SJSA1 (cell line): Measurements from ENCODE around the gene OS9. TPM values are rescaled to one million over a fixed set of nuclear protein-coding genes. Genes with fewer than 3 reads are reported as not detected.
"Not testable (repeated sequence)": the region's sequence is repeated elsewhere in the genome, so short reads cannot be mapped to it uniquely, and the experiment has no call there.

Experiments used
- DNase-seq, 2 experiments: peaks; one replicate each; pipeline ENCODE4 v3.0.0-alpha.2; 2015 to 2020; ENCODE audit warnings: low spot score in 2 of 2, low read depth in 1 of 2
- H3K27ac ChIP-seq: fragments of 250-450 bp; sonication (Bioruptor Pico); 2 replicates; pipeline ENCODE4 v1.5.1; 2020; ENCODE audit warnings: mild to moderate bottlenecking, moderate library complexity
- H3K27me3 ChIP-seq: fragments of 250-450 bp; sonication (Bioruptor Pico); replicated peaks from 2 replicates; pipeline ENCODE4 v1.5.1; 2020; ENCODE audit warnings: mild to moderate bottlenecking, moderate library complexity
- H3K36me3 ChIP-seq: fragments of 250-450 bp; sonication (Bioruptor Pico); 2 replicates; pipeline ENCODE4 v1.5.1; 2020; ENCODE audit warnings: mild to moderate bottlenecking
- H3K4me1 ChIP-seq: fragments of 250-450 bp; sonication (Bioruptor Pico); replicated peaks from 2 replicates; pipeline ENCODE4 v1.6.1; 2021; ENCODE audit warnings: mild to moderate bottlenecking
- H3K4me3 ChIP-seq: fragments of 250-450 bp; sonication (Bioruptor Pico); 2 replicates; pipeline ENCODE4 v1.5.1; 2020; ENCODE audit warnings: mild to moderate bottlenecking
- H3K9me3 ChIP-seq: fragments of 250-450 bp; sonication (Bioruptor Pico); replicated peaks from 2 replicates; pipeline ENCODE4 v1.5.1; 2020; ENCODE audit warnings: mild to moderate bottlenecking
- total RNA-seq: library from RNA; depleted of rRNA; stranded (reverse); fragments of >200 nt; shearing (Covaris generic); gene quantifications from 2 replicates; pipeline ENCODE4 v1.2.3, GENCODE V29; 2014

The OS9 gene
- total RNA-seq, 1 experiment from 2014 or later: 4,436 TPM

- H3K27me3 ChIP-seq: peaks cover 81% of the 10 kb centered on the region
- no peak overlapping the region for H3K4me3 ChIP-seq
- peaks cover 25% of the 10 kb centered on the region for H3K9me3 ChIP-seq
- no peaks in the 10 kb centered on the region for H3K36me3 ChIP-seq
- H3K4me1 ChIP-seq: no peaks in the 10 kb centered on the region
- peak in 1 of 2 experiments; percentile 93 for DNase-seq
- H3K27ac ChIP-seq: no peak overlapping the region
Measured at GRCh38 chr12:57672801-57673200, 21.1 kb upstream of the OS9 start.

GRCh38 chr12:57674691-57675090 is 19.2 kb upstream of the OS9 start:
- Histone ChIP-seq H3K4me1 (no peaks in the 10 kb centered on the region), H3K4me3 (no peak overlapping the region), H3K9me3 (peaks cover 23% of the 10 kb centered on the region), H3K27me3 (peaks cover 72% of the 10 kb centered on the region), H3K27ac (no peak overlapping the region), H3K36me3 (no peaks in the 10 kb centered on the region)
- peak in 1 of 2 experiments; percentile 96 for DNase-seq

GRCh38 chr12:57677947-57678346 is 16.0 kb upstream of the OS9 start:
- Histone ChIP-seq H3K27me3 (peaks cover 52% of the 10 kb centered on the region), H3K9me3 (peaks cover 24% of the 10 kb centered on the region)
- not testable (repeated sequence) for H3K27ac ChIP-seq, H3K36me3 ChIP-seq, DNase-seq, H3K4me3 ChIP-seq, H3K4me1 ChIP-seq

- peaks cover 7% of the 10 kb centered on the region for H3K4me1 ChIP-seq
- no peak overlapping the region for H3K4me3 ChIP-seq
- H3K27ac ChIP-seq: no peak overlapping the region
- peaks cover 26% of the 10 kb centered on the region for H3K9me3 ChIP-seq
- peaks cover 48% of the 10 kb centered on the region for H3K27me3 ChIP-seq
- DNase-seq: peak in 1 of 2 experiments; percentile 88
- H3K36me3 ChIP-seq: no peaks in the 10 kb centered on the region
Measured at GRCh38 chr12:57679697-57680096, 14.2 kb upstream of the OS9 start.

GRCh38 chr12:57687862-57688261 is 6.1 kb upstream of the OS9 start:
- Histone ChIP-seq H3K9me3 (peaks cover 8% of the 10 kb centered on the region), H3K27me3 (peaks cover 70% of the 10 kb centered on the region), H3K27ac (no peak overlapping the region), H3K4me1 (no peaks in the 10 kb centered on the region), H3K4me3 (no peak overlapping the region), H3K36me3 (no peaks in the 10 kb centered on the region)
- DNase-seq: peak; percentile 64 to 84

- DNase-seq: peak in 1 of 2 experiments; percentile 66
- Histone ChIP-seq H3K4me1 (peaks cover 3% of the 10 kb centered on the region; the same call in 1 of the 2 replicates), H3K27me3 (peaks cover 64% of the 10 kb centered on the region), H3K27ac (no peak overlapping the region), H3K4me3 (no peak overlapping the region), H3K36me3 (no peaks in the 10 kb centered on the region), H3K9me3 (peaks cover 3% of the 10 kb centered on the region)
Measured at GRCh38 chr12:57688931-57689330, 5.0 kb upstream of the OS9 start.

- peaks cover 11% of the 10 kb centered on the region for H3K4me1 ChIP-seq
- no peak overlapping the region for H3K27ac ChIP-seq
- peaks cover 3% of the 10 kb centered on the region for H3K9me3 ChIP-seq
- H3K36me3 ChIP-seq: peaks cover 30% of the 10 kb centered on the region
- peaks cover 28% of the 10 kb centered on the region for H3K27me3 ChIP-seq
- DNase-seq: peak in 1 of 2 experiments; percentile 86
- H3K4me3 ChIP-seq: no peak overlapping the region
Measured at GRCh38 chr12:57692500-57692899, 1.4 kb upstream of the OS9 start.

GRCh38 chr12:57693317-57693658 is 644 bp upstream of the OS9 start:
- no peak overlapping the region for H3K27ac ChIP-seq
- H3K36me3 ChIP-seq: peaks cover 35% of the 10 kb centered on the region
- peaks cover 21% of the 10 kb centered on the region for H3K27me3 ChIP-seq
- peaks cover 11% of the 10 kb centered on the region for H3K4me1 ChIP-seq
- H3K4me3 ChIP-seq: peak overlapping the region; percentile 0; the same call in 1 of the 2 replicates
- no peak for DNase-seq
- peaks cover 3% of the 10 kb centered on the region for H3K9me3 ChIP-seq

GRCh38 chr12:57694459-57695019 is 607 bp downstream of the OS9 start:
- Histone ChIP-seq H3K4me3 (peak overlapping the region; percentile 54), H3K27ac (peak overlapping the region; percentile 8), H3K27me3 (peaks cover 11% of the 10 kb centered on the region), H3K4me1 (peaks cover 11% of the 10 kb centered on the region), H3K36me3 (peaks cover 48% of the 10 kb centered on the region), H3K9me3 (peaks cover 3% of the 10 kb centered on the region)
- DNase-seq: peak in 1 of 2 experiments; percentile 97

- H3K36me3 ChIP-seq: peaks cover 59% of the 10 kb centered on the region
- no peak overlapping the region for H3K4me3 ChIP-seq
- H3K4me1 ChIP-seq: peaks cover 11% of the 10 kb centered on the region
- no peaks in the 10 kb centered on the region for H3K27me3 ChIP-seq
- peaks cover 3% of the 10 kb centered on the region for H3K9me3 ChIP-seq
- no peak overlapping the region for H3K27ac ChIP-seq
- peak; percentile 61 to 93 for DNase-seq
Measured at GRCh38 chr12:57695770-57696432, 2.0 kb downstream of the OS9 start.

- Histone ChIP-seq H3K27ac (no peak overlapping the region), H3K36me3 (peaks cover 68% of the 10 kb centered on the region), H3K27me3 (no peaks in the 10 kb centered on the region), H3K9me3 (no peaks in the 10 kb centered on the region), H3K4me1 (peaks cover 11% of the 10 kb centered on the region), H3K4me3 (no peak overlapping the region)
- peak in 1 of 2 experiments; percentile 83 for DNase-seq
Measured at GRCh38 chr12:57697076-57697475, 3.1 kb downstream of the OS9 start.

- Histone ChIP-seq H3K36me3 (peaks cover 81% of the 10 kb centered on the region), H3K4me1 (peaks cover 8% of the 10 kb centered on the region), H3K9me3 (peaks cover 4% of the 10 kb centered on the region), H3K4me3 (no peak overlapping the region), H3K27ac (no peak overlapping the region), H3K27me3 (no peaks in the 10 kb centered on the region)
- peak in 1 of 2 experiments; percentile 84 for DNase-seq
Measured at GRCh38 chr12:57698414-57698813, 4.5 kb downstream of the OS9 start.

- Histone ChIP-seq H3K27me3 (no peaks in the 10 kb centered on the region), H3K9me3 (peaks cover 10% of the 10 kb centered on the region), H3K4me1 (no peaks in the 10 kb centered on the region), H3K4me3 (no peak overlapping the region), H3K36me3 (peaks cover 91% of the 10 kb centered on the region), H3K27ac (no peak overlapping the region)
- peak in 1 of 2 experiments; percentile 85 for DNase-seq
Measured at GRCh38 chr12:57700317-57700716, 6.4 kb downstream of the OS9 start.

GRCh38 chr12:57707250-57707649 is 13.3 kb downstream of the OS9 start:
- Histone ChIP-seq H3K4me3 (no peak overlapping the region), H3K9me3 (peaks cover 10% of the 10 kb centered on the region), H3K4me1 (no peaks in the 10 kb centered on the region), H3K27ac (no peak overlapping the region), H3K27me3 (no peaks in the 10 kb centered on the region), H3K36me3 (peaks cover 61% of the 10 kb centered on the region)
- DNase-seq: peak; percentile 65 to 81
